Astrocyte (in vitro differentiated cells and primary cell): ENCODE data around the gene IPCEF1. TPM values are rescaled to one million over a fixed set of nuclear protein-coding genes. Genes with fewer than 3 reads are reported as not detected.

ENCODE experiments used
- DNase-seq: peaks from one replicate; pipeline ENCODE4 v3.0.0-alpha.2; 2010; ENCODE audit warnings: low read depth
- FAIRE-seq: peaks from 2 replicates; lab custom pipeline; 2011; peaks lifted over from hg19 to GRCh38; lab: Jason Lieb, UNC
- H2AFZ ChIP-seq: 2 replicates; pipeline ENCODE4 v1.6.0; 2012; ENCODE audit warnings: low read depth, low read length, inconsistent platforms
- H3K27ac ChIP-seq: 2 replicates; pipeline ENCODE4 v1.5.1; 2011; ENCODE audit warnings: low read depth, low read length, inconsistent platforms
- H3K27me3 ChIP-seq: 2 replicates; pipeline ENCODE4 v1.6.0; 2011; ENCODE audit warnings: low read length, inconsistent platforms; ENCODE audit not compliant: insufficient read depth
- H3K36me3 ChIP-seq: 2 replicates; pipeline ENCODE4 v1.5.1; 2011; ENCODE audit warnings: low read length, inconsistent platforms; ENCODE audit not compliant: insufficient read depth
- H3K4me1 ChIP-seq: 2 replicates; pipeline ENCODE4 v1.5.1; 2011; ENCODE audit warnings: low read length, inconsistent platforms; ENCODE audit not compliant: insufficient read depth
- H3K4me2 ChIP-seq: 2 replicates; pipeline ENCODE4 v1.6.0; 2012; ENCODE audit warnings: low read length, inconsistent platforms
- H3K4me3 ChIP-seq: 2 replicates; pipeline ENCODE4 v1.5.1; 2011; ENCODE audit warnings: low read depth, mild to moderate bottlenecking, low read length, inconsistent platforms; ENCODE audit not compliant: insufficient read depth
- H3K79me2 ChIP-seq: 2 replicates; pipeline ENCODE4 v1.6.0; 2012; ENCODE audit warnings: mild to moderate bottlenecking, low read length, inconsistent platforms; ENCODE audit not compliant: insufficient read depth
- H3K9ac ChIP-seq: 2 replicates; pipeline ENCODE4 v1.6.0; 2012; ENCODE audit warnings: mild to moderate bottlenecking, low read length, inconsistent platforms
- H3K9me3 ChIP-seq: 2 replicates; pipeline ENCODE4 v1.5.1; 2012; ENCODE audit warnings: low read depth, mild to moderate bottlenecking, low read length, inconsistent platforms; ENCODE audit not compliant: insufficient read depth
- H4K20me1 ChIP-seq: 2 replicates; pipeline ENCODE4 v1.6.0; 2012; ENCODE audit warnings: low read length, inconsistent platforms; ENCODE audit not compliant: insufficient read depth
- H3K27ac Mint-ChIP-seq: one replicate; pipeline ENCODE4 v1.8.0; 2021; ENCODE audit warnings: mild to moderate bottlenecking, mixed read lengths; ENCODE audit not compliant: unreplicated experiment
- H3K27me3 Mint-ChIP-seq: one replicate; pipeline ENCODE4 v1.8.0; 2021; ENCODE audit warnings: low read depth, mixed read lengths; ENCODE audit not compliant: unreplicated experiment
- H3K36me3 Mint-ChIP-seq: one replicate; pipeline ENCODE4 v1.8.0; 2021; ENCODE audit warnings: low read depth, mixed read lengths; ENCODE audit not compliant: unreplicated experiment
- H3K4me1 Mint-ChIP-seq: one replicate; pipeline ENCODE4 v1.8.0; 2021; ENCODE audit warnings: low read depth, mixed read lengths; ENCODE audit not compliant: unreplicated experiment
- H3K4me3 Mint-ChIP-seq: one replicate; pipeline ENCODE4 v1.8.0; 2021; ENCODE audit warnings: mild to moderate bottlenecking, moderate library complexity, mixed read lengths; ENCODE audit not compliant: unreplicated experiment
- H3K9me3 Mint-ChIP-seq: one replicate; pipeline ENCODE4 v1.8.0; 2021; ENCODE audit warnings: mild to moderate bottlenecking, mixed read lengths; ENCODE audit not compliant: unreplicated experiment
- EZH2 ChIP-seq: IDR thresholded peaks from 2 replicates; pipeline ENCODE4 v1.6.1; 2012; ENCODE audit warnings: mild to moderate bottlenecking, low read length, inconsistent platforms; ENCODE audit not compliant: insufficient read depth
- total RNA-seq: library from RNA; stranded (reverse); gene quantifications from 2 replicates; pipeline ENCODE4 v1.2.1, GENCODE V29; 2021
- TF ChIP-seq, protein P1 (sequence below): IDR thresholded peaks from 2 replicates; pipeline ENCODE4 v1.5.1; 2011; ENCODE audit warnings: low read depth, mild to moderate bottlenecking, inconsistent platforms, low read length, moderate library complexity; ENCODE audit not compliant: insufficient read depth

IPCEF1 gene
- total RNA-seq, 1 donor from 2014 or later = 0.16 TPM

GRCh38 chr6:154301839-154302752 is 54.5 kb downstream of the IPCEF1 start:
- Histone ChIP-seq H4K20me1 (no peaks in the 10 kb centered on the region), H3K9me3 (no peaks in the 10 kb centered on the region), H3K4me3 (no peak overlapping the region), H3K27me3 (no peaks in the 10 kb centered on the region), H3K9ac (peak overlapping the region; percentile 22), H3K27ac (peak overlapping the region; percentile 59), H3K79me2 (no peaks in the 10 kb centered on the region), H2AFZ (no peak overlapping the region), H3K36me3 (no peaks in the 10 kb centered on the region), H3K4me1 (peaks cover 29% of the 10 kb centered on the region), H3K4me2 (peak overlapping the region; percentile 70)
- Mint-ChIP-seq H3K4me1 (peaks cover 27% of the 10 kb centered on the region), H3K27ac (peak overlapping the region; percentile 64), H3K9me3 (peaks cover 2% of the 10 kb centered on the region), H3K36me3 (no peaks in the 10 kb centered on the region), H3K27me3 (no peaks in the 10 kb centered on the region), H3K4me3 (no peak overlapping the region)
- DNase-seq (peak; percentile 93), FAIRE-seq (no peak)
- TF ChIP-seq, protein P1, sequence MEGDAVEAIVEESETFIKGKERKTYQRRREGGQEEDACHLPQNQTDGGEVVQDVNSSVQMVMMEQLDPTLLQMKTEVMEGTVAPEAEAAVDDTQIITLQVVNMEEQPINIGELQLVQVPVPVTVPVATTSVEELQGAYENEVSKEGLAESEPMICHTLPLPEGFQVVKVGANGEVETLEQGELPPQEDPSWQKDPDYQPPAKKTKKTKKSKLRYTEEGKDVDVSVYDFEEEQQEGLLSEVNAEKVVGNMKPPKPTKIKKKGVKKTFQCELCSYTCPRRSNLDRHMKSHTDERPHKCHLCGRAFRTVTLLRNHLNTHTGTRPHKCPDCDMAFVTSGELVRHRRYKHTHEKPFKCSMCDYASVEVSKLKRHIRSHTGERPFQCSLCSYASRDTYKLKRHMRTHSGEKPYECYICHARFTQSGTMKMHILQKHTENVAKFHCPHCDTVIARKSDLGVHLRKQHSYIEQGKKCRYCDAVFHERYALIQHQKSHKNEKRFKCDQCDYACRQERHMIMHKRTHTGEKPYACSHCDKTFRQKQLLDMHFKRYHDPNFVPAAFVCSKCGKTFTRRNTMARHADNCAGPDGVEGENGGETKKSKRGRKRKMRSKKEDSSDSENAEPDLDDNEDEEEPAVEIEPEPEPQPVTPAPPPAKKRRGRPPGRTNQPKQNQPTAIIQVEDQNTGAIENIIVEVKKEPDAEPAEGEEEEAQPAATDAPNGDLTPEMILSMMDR = no peak
- no peak for TF ChIP-seq EZH2

DNA sequence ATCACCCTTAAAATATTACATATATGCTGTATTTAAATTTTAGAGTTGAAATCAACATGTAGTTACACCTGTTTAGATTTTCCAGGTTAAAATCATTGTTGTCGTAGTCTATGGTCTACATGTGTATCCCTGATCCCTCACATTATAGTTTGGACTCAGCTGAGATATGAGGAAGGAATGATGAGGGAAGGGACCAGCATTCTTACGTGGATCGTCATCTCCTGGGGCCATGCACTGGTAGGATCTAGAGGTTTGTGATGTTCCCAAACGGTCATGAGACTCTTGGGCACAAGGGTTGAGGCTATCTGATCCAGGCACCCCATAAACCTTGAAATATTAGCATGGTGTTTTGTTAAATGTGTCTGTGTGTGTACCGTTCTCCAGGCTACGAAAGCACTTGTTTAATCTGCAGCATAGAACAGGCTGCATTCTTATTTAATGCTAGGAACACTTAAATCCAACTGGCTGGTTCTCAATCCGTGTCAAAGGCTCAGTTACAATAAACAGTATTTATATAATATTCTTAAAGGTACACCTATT is 55.4 kb downstream of the IPCEF1 start:
- H3K27me3 ChIP-seq = no peaks in the 10 kb centered on the region
- no peaks in the 10 kb centered on the region for H3K27me3 Mint-ChIP-seq
- no peak overlapping the region for H3K27ac ChIP-seq
- H3K79me2 ChIP-seq = no peaks in the 10 kb centered on the region
- H3K4me3 Mint-ChIP-seq = no peak overlapping the region
- peaks cover 27% of the 10 kb centered on the region for H3K4me1 Mint-ChIP-seq
- peak; percentile 18 for DNase-seq
- no peaks in the 10 kb centered on the region for H3K36me3 Mint-ChIP-seq
- no peaks in the 10 kb centered on the region for H3K9me3 ChIP-seq
- no peaks in the 10 kb centered on the region for H4K20me1 ChIP-seq
- peak overlapping the region; percentile 84 for H3K27ac Mint-ChIP-seq
- H3K4me1 ChIP-seq = peaks cover 29% of the 10 kb centered on the region
- no peak overlapping the region for H3K4me3 ChIP-seq
- no peak overlapping the region for H3K4me2 ChIP-seq
- peaks cover 2% of the 10 kb centered on the region for H3K9me3 Mint-ChIP-seq
- H3K9ac ChIP-seq = no peak overlapping the region
- no peaks in the 10 kb centered on the region for H3K36me3 ChIP-seq
- H2AFZ ChIP-seq = no peak overlapping the region
- TF ChIP-seq, protein P1 = no peak
- no peak for TF ChIP-seq EZH2
- FAIRE-seq = no peak

GRCh38 chr6:154298297-154298696 is 58.3 kb downstream of the IPCEF1 start:
- DNase-seq = peak; percentile 62
- Mint-ChIP-seq H3K9me3 (peaks cover 2% of the 10 kb centered on the region), H3K4me1 (peaks cover 23% of the 10 kb centered on the region), H3K36me3 (no peaks in the 10 kb centered on the region), H3K4me3 (no peak overlapping the region), H3K27ac (no peak overlapping the region), H3K27me3 (no peaks in the 10 kb centered on the region)
- no peak for FAIRE-seq
- Histone ChIP-seq H3K4me2 (peak overlapping the region; percentile 44), H3K79me2 (no peaks in the 10 kb centered on the region), H2AFZ (no peak overlapping the region), H4K20me1 (no peaks in the 10 kb centered on the region), H3K4me3 (no peak overlapping the region), H3K27ac (no peak overlapping the region), H3K4me1 (peaks cover 25% of the 10 kb centered on the region), H3K27me3 (no peaks in the 10 kb centered on the region), H3K9me3 (no peaks in the 10 kb centered on the region), H3K36me3 (no peaks in the 10 kb centered on the region), H3K9ac (no peak overlapping the region)
- TF ChIP-seq, protein P1 = no peak
- TF ChIP-seq EZH2 = no peak
